HL-60/S4 (cell line): ENCODE measurements around the gene TMBIM6.

Experiments used
- in situ Hi-C: fragments of 300-500 bp; cut with MboI; formaldehyde crosslinking; loops from 2 replicates; pipeline ENCODE4 v1.14.3; 2022; ENCODE audit warnings: low sequenced_read_pairs

TMBIM6 gene

DNA sequence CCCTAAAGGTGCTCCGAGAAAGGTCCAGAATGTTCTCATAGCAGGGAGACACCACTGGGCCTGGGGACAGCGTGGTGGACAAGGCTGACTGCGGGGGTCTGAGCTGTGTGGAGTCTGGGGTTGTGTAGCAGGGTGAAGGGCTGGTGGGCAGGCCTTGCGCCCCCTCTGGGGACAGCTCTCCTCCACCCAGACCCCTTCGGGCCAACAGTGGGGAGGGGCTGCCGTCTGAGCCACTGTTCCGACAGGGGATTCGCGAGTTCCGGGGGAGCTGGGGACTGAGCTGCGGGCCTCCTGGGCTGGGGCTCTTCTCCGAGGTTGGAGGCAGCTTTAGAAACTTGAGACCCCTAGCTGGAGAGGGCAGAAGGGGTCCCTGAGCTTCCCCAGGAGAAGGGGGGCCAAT, 54.8 kb downstream of the TMBIM6 start:
- in situ Hi-C loops: no loop called here

GRCh38 chr12:49796606-49797448, 55.5 kb downstream of the TMBIM6 start:
- in situ Hi-C loops: no loop called here

- in situ Hi-C loops: no loop called here
These were observed 56.1 kb downstream of the TMBIM6 start for GRCh38 chr12:49797449-49797776.

GRCh38 chr12:49798248-49798647, 56.9 kb downstream of the TMBIM6 start:
- in situ Hi-C loops: no loop called here

DNA sequence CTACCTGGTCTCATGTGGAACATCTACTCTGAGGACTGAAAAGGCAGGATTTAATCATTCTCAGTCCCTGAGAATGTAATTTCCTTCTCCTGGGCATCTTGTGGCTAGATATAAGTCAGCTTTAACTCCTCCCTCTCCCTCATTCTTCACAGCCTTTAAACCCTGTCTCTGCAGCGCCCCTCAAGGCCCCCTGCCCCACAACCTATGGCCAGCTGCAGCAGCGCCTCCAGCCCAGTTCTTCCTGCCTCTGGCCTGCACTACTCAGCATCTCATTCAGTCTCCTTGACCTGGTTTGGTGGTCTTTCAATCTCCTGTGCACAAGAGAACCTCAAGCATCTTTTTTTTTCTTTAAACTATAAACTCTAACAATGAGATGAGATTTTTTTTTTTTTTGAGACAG, 57.6 kb downstream of the TMBIM6 start:
- in situ Hi-C loops: no loop called here

DNA sequence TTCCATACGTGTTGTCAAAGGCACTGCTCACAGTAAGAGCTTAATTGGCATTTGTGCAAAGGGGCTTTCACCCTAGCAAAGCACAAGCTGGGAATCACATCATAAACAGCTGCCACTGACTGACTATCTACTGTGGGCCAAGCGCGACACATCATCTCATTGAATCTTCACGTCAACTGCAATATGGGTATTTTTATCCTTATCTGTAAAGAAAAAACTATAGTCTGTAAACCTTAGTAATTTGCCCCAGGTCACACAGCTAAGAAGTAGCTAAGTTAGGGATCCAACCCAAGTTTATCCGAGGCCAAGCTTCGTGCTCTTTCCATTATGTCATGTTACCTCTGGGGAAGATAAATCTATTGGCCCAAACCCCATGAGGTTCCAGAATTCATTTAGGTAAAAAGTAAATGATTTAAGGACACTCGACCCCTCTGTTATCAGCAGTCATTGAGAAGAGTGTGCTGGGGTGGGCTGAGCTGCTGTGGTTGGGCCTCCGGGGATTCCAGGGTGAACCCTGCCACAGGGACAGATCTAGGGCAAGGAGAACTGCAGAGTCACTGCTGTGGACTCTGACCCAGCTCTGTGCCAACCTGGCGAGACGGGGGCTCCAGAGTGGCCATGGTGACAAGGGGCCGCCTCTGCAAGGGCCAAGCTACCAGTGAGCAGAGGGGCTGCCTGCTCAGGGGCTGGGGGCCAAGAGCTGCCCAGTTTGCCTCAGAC, 59.2 kb downstream of the TMBIM6 start:
- in situ Hi-C loops: no loop called here

DNA sequence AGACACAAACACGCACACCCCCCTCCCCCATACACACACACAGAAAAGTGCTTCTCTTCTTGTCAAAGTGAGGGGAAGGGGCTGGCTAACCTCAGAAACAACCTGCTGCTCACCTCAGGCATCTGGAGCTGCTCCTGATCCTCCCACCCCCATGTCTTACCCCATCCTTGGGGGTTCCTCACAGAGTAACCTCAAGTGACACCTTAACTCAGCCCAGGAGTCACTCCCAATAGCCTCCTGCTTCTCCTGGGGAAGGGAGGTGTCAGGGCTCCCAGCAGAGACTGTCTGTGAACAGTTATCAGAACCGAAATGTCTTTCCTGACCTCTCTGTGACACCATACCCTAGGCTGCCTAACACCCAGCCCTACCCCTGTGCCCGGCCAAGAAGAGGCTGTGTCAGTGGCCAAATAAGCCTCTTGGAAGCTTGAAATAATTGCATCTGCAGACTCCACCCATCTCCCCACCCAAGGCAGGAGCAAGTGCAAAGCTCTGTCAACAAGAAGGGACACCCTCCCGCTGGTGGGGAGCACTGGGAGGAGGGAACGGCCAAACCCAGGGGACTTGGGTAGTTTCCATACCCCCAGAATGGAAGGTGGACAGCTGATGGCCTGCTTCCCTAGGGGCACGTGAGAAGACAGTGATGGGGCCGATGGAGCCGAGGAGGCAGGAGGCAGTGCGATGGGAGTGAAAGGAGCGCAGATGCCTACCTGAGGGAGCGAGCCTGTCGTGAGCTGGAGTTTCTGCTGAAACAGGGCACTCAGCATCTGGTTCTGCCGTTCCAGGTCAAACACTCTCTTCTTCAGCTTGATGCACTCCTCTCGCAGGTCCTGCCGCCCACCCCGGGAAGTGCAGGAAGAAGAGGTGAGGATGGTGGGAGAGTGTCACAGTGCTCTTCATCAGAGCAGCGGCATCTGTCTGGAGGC, 60.0 kb downstream of the TMBIM6 start:
- in situ Hi-C loops: no loop called here

GRCh38 chr12:49803693-49804450, 62.5 kb downstream of the TMBIM6 start:
- in situ Hi-C loops: no loop called here

- in situ Hi-C loops: no loop called here
These were observed 63.5 kb downstream of the TMBIM6 start for GRCh38 chr12:49804821-49805220.

GRCh38 chr12:49805409-49805808, 64.1 kb downstream of the TMBIM6 start:
- in situ Hi-C loops: no loop called here

DNA sequence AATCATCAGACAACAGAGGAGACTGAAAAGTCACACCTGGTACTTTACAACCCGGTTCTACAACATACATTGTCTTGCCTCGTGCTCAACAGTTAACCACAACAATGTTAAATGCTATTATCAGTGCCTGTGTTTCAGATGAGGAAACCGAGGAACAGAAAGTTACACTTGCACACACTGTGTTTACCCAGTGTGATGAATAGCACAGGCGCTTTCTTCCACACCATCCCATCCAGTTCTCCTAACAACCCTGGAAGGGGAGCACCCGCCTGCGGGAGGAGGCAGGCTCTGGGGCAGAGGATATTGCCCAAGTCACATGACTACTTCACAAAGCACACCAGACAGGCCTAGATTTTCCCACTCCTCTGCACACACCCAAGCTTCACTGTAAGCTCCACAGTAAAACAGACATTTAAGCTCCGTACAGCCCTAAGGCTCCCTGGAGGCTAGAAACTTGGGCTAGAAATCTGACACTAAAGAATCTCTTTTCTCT, 65.0 kb downstream of the TMBIM6 start:
- in situ Hi-C loops: no loop called here

GRCh38 chr12:49806877-49807276, 65.5 kb downstream of the TMBIM6 start:
- in situ Hi-C loops: no loop called here

DNA sequence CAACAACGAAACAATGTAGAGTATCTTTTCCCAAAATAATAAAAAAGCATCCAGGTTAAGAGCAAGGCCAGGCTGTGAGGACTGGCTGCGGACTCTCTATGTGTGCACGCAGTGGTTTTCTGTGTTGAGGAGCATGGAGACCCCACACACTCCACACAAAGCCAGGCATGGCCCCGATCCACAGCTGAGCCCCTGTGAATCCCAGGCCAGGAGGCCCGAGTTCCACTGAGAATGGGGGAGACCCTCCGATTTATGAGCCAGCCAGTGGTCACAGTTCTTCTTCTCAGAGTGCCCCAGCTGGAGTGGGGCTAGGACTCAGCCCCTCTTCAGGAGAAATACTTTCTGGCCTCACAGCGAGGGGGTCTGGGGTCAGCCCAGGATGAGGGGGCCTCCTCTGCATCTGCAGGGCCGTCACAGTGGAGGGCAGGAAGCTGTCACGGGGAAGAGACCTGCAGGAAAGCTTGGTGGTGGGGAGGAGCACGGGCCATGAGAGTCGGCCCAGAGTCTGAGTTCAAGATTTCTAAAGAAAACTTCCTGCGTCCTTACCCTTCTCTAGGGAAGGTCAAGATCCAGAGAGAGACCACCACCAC, 66.7 kb downstream of the TMBIM6 start:
- in situ Hi-C loops: no loop called here

DNA sequence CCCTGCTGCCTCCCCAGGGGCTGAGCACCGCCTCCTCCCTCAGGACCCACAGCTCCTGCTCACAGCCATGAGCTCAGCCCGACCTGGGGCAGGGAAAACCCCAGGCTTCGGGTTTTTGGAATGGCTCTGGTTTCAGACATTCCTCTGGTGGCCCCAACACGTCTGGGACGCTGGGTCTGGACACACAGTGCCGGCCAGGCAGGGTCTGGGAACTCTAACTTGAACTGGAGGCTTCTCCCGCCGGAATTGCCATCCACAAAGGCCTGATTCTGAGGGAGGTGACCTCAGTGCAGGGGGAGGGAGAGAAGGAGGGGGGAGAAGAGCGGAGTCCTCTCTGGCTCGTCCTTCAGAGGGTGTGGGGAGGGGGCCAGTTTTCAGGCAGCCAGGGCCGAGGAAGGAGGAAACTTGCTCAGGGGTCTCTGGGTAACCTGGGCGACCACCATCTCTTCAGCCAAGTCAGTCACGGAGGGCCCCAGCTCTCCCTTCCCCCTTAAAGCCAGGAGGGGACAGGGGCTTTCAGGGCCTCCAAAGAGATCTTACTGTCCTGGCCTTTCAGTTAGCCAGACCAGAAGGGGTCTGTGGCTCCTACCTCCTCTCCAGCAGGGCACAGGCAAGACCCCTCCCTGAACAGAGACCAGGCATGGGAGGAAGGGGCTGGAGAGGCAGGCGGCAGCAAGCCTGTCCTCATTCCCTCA, 67.5 kb downstream of the TMBIM6 start:
- in situ Hi-C loops: no loop called here

- in situ Hi-C loops: no loop called here
These were observed 68.1 kb downstream of the TMBIM6 start for GRCh38 chr12:49809381-49809905.

DNA sequence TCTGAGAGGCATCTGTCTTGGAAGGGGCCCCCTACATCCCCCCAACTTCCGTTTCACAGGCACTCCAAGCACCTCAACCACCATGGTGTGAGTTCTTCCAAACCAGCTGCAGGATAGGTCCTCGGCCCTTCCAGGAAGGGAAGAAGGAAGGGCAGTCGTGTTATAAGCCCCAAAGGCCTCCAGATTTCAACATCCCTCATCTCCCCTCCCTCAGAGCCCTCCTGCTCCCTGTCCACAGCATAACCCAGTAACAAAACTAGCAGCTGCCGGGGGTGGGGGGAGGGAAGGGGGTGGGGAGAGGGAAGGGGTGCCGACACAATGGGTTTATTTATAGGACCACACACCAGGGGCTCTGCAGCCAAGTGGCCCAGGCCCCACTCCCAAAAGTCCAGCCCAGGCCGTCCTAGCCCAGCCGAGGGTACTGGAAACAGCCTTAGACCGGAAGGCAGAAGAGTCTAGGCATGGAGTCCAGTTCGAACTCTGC, 68.6 kb downstream of the TMBIM6 start:
- in situ Hi-C loops: no loop called here

GRCh38 chr12:49811136-49811535, 69.8 kb downstream of the TMBIM6 start:
- in situ Hi-C loops: no loop called here

DNA sequence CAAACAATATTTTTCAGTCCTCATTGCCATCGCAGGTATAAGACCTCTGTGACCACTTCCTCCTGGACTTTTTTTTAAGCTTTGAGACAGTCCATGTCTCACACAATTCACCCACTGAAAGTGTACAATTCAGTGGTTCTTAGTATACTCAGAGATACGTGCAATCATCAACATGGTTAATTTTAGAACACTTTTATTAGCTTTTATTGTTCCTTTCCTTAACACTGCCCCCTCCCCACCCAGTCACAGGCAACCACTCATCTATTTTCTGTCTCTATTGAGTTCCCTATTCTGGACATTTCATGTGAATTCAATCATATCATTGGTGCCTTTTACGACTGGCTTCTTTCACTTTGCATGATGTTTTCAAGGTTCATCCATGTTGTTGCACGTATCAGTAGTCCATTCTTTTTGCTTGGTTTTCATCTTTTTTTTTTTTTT, 70.6 kb downstream of the TMBIM6 start:
- in situ Hi-C loops: no loop called here

GRCh38 chr12:49813131-49813530, 71.8 kb downstream of the TMBIM6 start:
- in situ Hi-C loops: no loop called here
